Prostate gland (tissue), 2 donors: ENCODE data around the gene PDGFD. TPM values are rescaled to one million over a fixed set of nuclear protein-coding genes. Genes with fewer than 3 reads are reported as not detected.

Source experiments
- DNase-seq: peaks from one replicate; pipeline ENCODE4 v3.0.0-alpha.2; 2019; ENCODE audit warnings: low spot score
- H3K27ac ChIP-seq, 2 donors: fragments of 200-600 bp; sonication (generic); 2 replicates each; pipeline ENCODE4 v1.5.1; 2017 to 2019
- H3K27me3 ChIP-seq: fragments of 200-600 bp; sonication (generic); replicated peaks from 2 replicates; pipeline ENCODE4 v1.5.1; 2019; ENCODE audit not compliant: insufficient read depth
- H3K36me3 ChIP-seq, 2 donors: fragments of 200-600 bp; sonication (generic); 1 replicate in 1 of 2; 2 replicates in 1 of 2; pipeline versions ENCODE4 v1.5.1 to v1.8.1; 2017 to 2019
- H3K4me1 ChIP-seq: fragments of 200-600 bp; sonication (generic); replicated peaks from 2 replicates; pipeline ENCODE4 v1.5.1; 2019
- H3K4me3 ChIP-seq, 2 donors: fragments of 200-600 bp; sonication (generic); 2 replicates each; pipeline ENCODE4 v1.5.1; 2017 to 2019
- H3K9me3 ChIP-seq: fragments of 200-600 bp; sonication (generic); 2 replicates; pipeline ENCODE4 v1.5.1; 2017
- CTCF ChIP-seq, 4 experiments: fragments of 200-600 bp in 2 of 4; fragments of 450-650 bp in 2 of 4; sonication (generic) in 2 of 4; IDR thresholded peaks; 1 replicate in 3 of 4; 2 replicates in 1 of 4; pipeline ENCODE4 v1.5.1; 2016 to 2019; ENCODE audit warnings: antibody characterized with exemption in 4 of 4, mild to moderate bottlenecking in 2 of 4, moderate library complexity in 2 of 4
- POLR2A ChIP-seq: fragments of 450-650 bp; IDR thresholded peaks from one replicate; pipeline ENCODE4 v1.6.1; 2016; ENCODE audit warnings: antibody characterized with exemption, mild to moderate bottlenecking
- POLR2AphosphoS5 ChIP-seq: sonication (generic); formaldehyde crosslinking; IDR thresholded peaks from one replicate; pipeline ENCODE4 v1.6.1; 2017; ENCODE audit warnings: antibody characterized with exemption
- WGBS: methylation state at CpG from one replicate; pipeline ENCODE4 v1.1.5; 2018; 5-methylcytosine and 5-hydroxymethylcytosine counted together
- intact Hi-C: fragments of 100-400 bp; cut with DNase I; formaldehyde crosslinking; loops from one replicate; pipeline ENCODE4 v1.14.2; 2022
- total RNA-seq, 2 donors: library from RNA; depleted of rRNA; stranded (reverse); fragments of >200 nt; gene quantifications; one replicate each; pipeline ENCODE4 v1.1.0, GENCODE V29; 2016

The PDGFD gene
- total RNA-seq, 2 donors from 2014 or later = 12.6 to 19.4 TPM

GRCh38 chr11:103928802-103929161 is 235.2 kb downstream of the PDGFD start:
- DNase-seq = no peak
- H3K9me3 ChIP-seq = no peaks in the 10 kb centered on the region
- no peak for TF ChIP-seq POLR2A
- TF ChIP-seq CTCF (IDR thresholded peaks at IDR 0.05) = no peak
- no peak for TF ChIP-seq POLR2AphosphoS5
- intact Hi-C loops = loop anchor here (10.0 kb wide), 1 partner anchor 244 kb away; no protein-coding TSS in a partner anchor
- H3K4me3 ChIP-seq = no peak overlapping the region
- H3K36me3 ChIP-seq = no peaks in the 10 kb centered on the region
- 82% methylated on average over 5 of the region's 5 CpGs for WGBS
- H3K27ac ChIP-seq = no peak overlapping the region
- H3K27me3 ChIP-seq = no peaks in the 10 kb centered on the region
- no peaks in the 10 kb centered on the region for H3K4me1 ChIP-seq

DNA sequence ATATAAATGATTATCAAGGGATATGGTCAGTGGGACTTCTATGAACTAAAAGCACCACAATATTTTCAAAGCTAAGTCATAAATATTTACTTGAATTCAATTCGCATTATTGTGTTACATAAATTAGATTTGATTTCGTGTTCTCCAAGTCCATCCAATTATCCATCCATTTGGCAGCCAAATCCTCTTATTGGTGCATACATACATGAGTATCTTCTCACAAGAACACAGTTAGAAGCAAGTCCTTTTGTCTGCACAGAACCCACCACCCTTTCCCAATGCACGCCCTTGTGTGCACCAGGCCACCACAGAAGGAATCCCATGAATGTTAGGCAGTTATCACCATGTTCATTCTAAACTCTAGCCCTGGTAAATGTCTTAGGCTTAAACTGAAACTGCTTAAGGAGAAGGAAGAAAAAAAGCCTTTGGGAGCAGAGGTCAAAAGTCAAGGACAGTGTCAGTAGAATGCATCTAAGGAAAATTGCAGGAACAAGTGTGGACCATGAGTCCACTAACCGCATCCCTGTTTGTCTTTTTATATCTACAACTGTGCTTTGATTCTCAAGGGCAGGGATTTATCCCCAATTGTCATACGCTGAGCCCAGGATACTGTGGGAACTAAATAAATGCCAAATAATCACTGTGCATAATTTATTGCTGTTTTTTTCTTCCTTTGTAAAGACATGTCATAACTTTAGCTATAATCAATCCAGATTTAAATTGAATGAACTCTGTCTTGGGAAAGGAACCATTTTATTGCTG is 235.7 kb downstream of the PDGFD start:
- H3K9me3 ChIP-seq = no peaks in the 10 kb centered on the region
- H3K4me1 ChIP-seq = no peaks in the 10 kb centered on the region
- H3K36me3 ChIP-seq = no peaks in the 10 kb centered on the region
- no peak overlapping the region for H3K4me3 ChIP-seq
- intact Hi-C loops = loop anchor here (10.0 kb wide), 1 partner anchor 243 kb away; no protein-coding TSS in a partner anchor
- DNase-seq = no peak
- H3K27ac ChIP-seq = no peak overlapping the region
- no peaks in the 10 kb centered on the region for H3K27me3 ChIP-seq
- 97% methylated on average over 5 of the region's 5 CpGs for WGBS
- TF ChIP-seq POLR2A (no peak), POLR2AphosphoS5 (no peak), CTCF (IDR thresholded peaks at IDR 0.05) (no peak)

GRCh38 chr11:103927535-103927934 is 236.4 kb downstream of the PDGFD start:
- H3K27ac ChIP-seq = no peak overlapping the region
- peak in 1 of 4 experiments; percentile 39 for TF ChIP-seq CTCF (IDR thresholded peaks at IDR 0.05)
- no peak for TF ChIP-seq POLR2AphosphoS5
- no peak for TF ChIP-seq POLR2A
- H3K27me3 ChIP-seq = no peaks in the 10 kb centered on the region
- H3K4me3 ChIP-seq = no peak overlapping the region
- intact Hi-C loops = loop anchor here (10.0 kb wide), 1 partner anchor 243 kb away; no protein-coding TSS in a partner anchor
- no peak for DNase-seq
- 58% methylated on average over 2 of the region's 2 CpGs for WGBS
- H3K4me1 ChIP-seq = no peaks in the 10 kb centered on the region
- no peaks in the 10 kb centered on the region for H3K36me3 ChIP-seq
- no peaks in the 10 kb centered on the region for H3K9me3 ChIP-seq

DNA sequence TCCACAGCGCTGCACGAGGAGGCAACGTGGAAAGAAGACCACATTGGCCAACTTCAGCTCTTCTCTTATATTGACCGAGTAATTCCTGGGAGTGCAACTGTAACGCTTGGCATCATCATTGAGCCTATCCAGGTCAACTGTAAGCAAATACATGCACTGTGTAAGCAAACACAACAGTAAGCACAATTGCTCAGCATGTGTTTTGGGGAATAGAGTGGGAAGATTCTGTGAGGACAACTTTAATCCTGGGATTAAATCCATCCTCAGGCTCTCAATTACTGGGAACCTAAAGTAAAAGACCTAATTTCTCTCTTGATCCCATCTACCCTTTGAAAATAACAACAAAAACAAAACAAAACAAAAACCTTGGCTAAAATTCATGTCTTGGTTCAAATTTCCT is 237.0 kb downstream of the PDGFD start:
- no peak overlapping the region for H3K27ac ChIP-seq
- H3K4me3 ChIP-seq = no peak overlapping the region
- H3K36me3 ChIP-seq = no peaks in the 10 kb centered on the region
- no peaks in the 10 kb centered on the region for H3K9me3 ChIP-seq
- H3K4me1 ChIP-seq = no peaks in the 10 kb centered on the region
- DNase-seq = no peak
- 92% methylated on average over 5 of the region's 5 CpGs for WGBS
- no peaks in the 10 kb centered on the region for H3K27me3 ChIP-seq
- TF ChIP-seq POLR2AphosphoS5 (no peak), POLR2A (no peak)
- intact Hi-C loops = loop anchor here (10.0 kb wide), 1 partner anchor 242 kb away; no protein-coding TSS in a partner anchor

GRCh38 chr11:103924166-103925013 is 239.6 kb downstream of the PDGFD start:
- Histone ChIP-seq H3K9me3 (no peaks in the 10 kb centered on the region), H3K27me3 (no peaks in the 10 kb centered on the region), H3K27ac (no peak overlapping the region), H3K4me3 (no peak overlapping the region), H3K4me1 (no peaks in the 10 kb centered on the region), H3K36me3 (no peaks in the 10 kb centered on the region)
- no peak for TF ChIP-seq POLR2AphosphoS5
- no peak for TF ChIP-seq POLR2A
- DNase-seq = no peak
- intact Hi-C loops = loop anchor here (10.0 kb wide), 1 partner anchor 240 kb away; no protein-coding TSS in a partner anchor
- 89% methylated on average over 5 of the region's 5 CpGs for WGBS
